HEK293 (cell line): Measurements from ENCODE around the gene ELP6.
A peak's percentile ranks its signal among the peaks of the same experiment; 100 is the strongest.

ENCODE experiments used
- CTCF ChIA-PET: fragments of 350-600 bp; formaldehyde crosslinking; extraction: SDS; loops from one replicate; lab custom pipeline; 2021; ENCODE audit warnings: antibody characterized with exemption; lab: Yijun Ruan, JAX
- POLR2A ChIA-PET: fragments of 300-600 bp; formaldehyde crosslinking; extraction: SDS; loops from one replicate; lab custom pipeline; 2020; ENCODE audit warnings: antibody characterized with exemption, inconsistent platforms; lab: Yijun Ruan, JAX
- H3K27ac ChIP-seq: fragments of 200-500 bp; sonication (Bioruptor generic); 2 replicates; pipeline ENCODE4 v1.5.1; 2014; ENCODE audit warnings: low read depth, low read length, control low read depth, inconsistent platforms; ENCODE audit errors: extremely low read depth
- H3K36me3 ChIP-seq, 2 experiments: fragments of 200-500 bp in 1 of 2; sonication (Bioruptor generic) in 1 of 2; 1 replicate in 1 of 2; 2 replicates in 1 of 2; pipeline ENCODE4 v1.5.1; 2014 to 2017; ENCODE audit warnings: inconsistent platforms in 2 of 2, low read length in 2 of 2; ENCODE audit not compliant: control insufficient read depth in 2 of 2, insufficient read depth in 1 of 2
- H3K4me1 ChIP-seq: fragments of 200-500 bp; sonication (Bioruptor generic); 2 replicates; pipeline ENCODE4 v1.5.1; 2014; ENCODE audit warnings: mild to moderate bottlenecking, low read length, inconsistent platforms; ENCODE audit not compliant: control insufficient read depth, insufficient read depth
- H3K4me3 ChIP-seq: 2 replicates; pipeline ENCODE4 v1.5.1; 2011; ENCODE audit warnings: low read depth, mild to moderate bottlenecking, control low read depth, low read length, moderate library complexity
- H3K9me3 ChIP-seq: fragments of 200-500 bp; sonication (Bioruptor generic); 2 replicates; pipeline ENCODE4 v1.5.1; 2014; ENCODE audit warnings: low read depth, low read length, inconsistent platforms; ENCODE audit not compliant: control insufficient read depth, insufficient read depth
- BCL11B ChIP-seq: fragments of 450-650 bp; formaldehyde crosslinking; IDR thresholded peaks from 2 replicates; pipeline ENCODE4 v1.5.1; 2016; ENCODE audit warnings: low read depth, missing biosample characterization, missing genetic modification characterization
- KLF7 ChIP-seq: fragments of 450-650 bp; formaldehyde crosslinking; IDR thresholded peaks from 2 replicates; pipeline ENCODE4 v1.5.1; 2016; ENCODE audit warnings: missing biosample characterization, missing genetic modification characterization, borderline replicate concordance
- KLF8 ChIP-seq: fragments of 450-650 bp; formaldehyde crosslinking; IDR thresholded peaks from 2 replicates; pipeline ENCODE4 v1.5.1; 2016; ENCODE audit warnings: missing biosample characterization, missing genetic modification characterization
- ZBTB8A ChIP-seq: fragments of 450-650 bp; formaldehyde crosslinking; IDR thresholded peaks from 2 replicates; pipeline ENCODE4 v1.5.1; 2016; ENCODE audit warnings: missing biosample characterization, missing genetic modification characterization
- ZFHX2 ChIP-seq: fragments of 450-650 bp; formaldehyde crosslinking; conservative IDR thresholded peaks from 2 replicates; pipeline ENCODE4 v1.5.1; 2016; ENCODE audit warnings: missing biosample characterization, missing genetic modification characterization
- ZFP69B ChIP-seq: fragments of 450-650 bp; formaldehyde crosslinking; IDR thresholded peaks from 2 replicates; pipeline ENCODE4 v1.5.1; 2016; ENCODE audit warnings: missing biosample characterization, missing genetic modification characterization
- ZNF48 ChIP-seq: fragments of 450-650 bp; formaldehyde crosslinking; IDR thresholded peaks from 2 replicates; pipeline ENCODE4 v1.5.1; 2016; ENCODE audit warnings: missing biosample characterization, missing genetic modification characterization
- ZNF501 ChIP-seq: fragments of 450-650 bp; formaldehyde crosslinking; IDR thresholded peaks from 2 replicates; pipeline ENCODE4 v1.5.1; 2016; ENCODE audit warnings: missing biosample characterization, missing genetic modification characterization
- ZNF561 ChIP-seq: fragments of 450-650 bp; IDR thresholded peaks from 2 replicates; pipeline ENCODE4 v1.5.1; 2018; ENCODE audit warnings: missing biosample characterization, missing genetic modification characterization, borderline replicate concordance
- ZNF600 ChIP-seq: fragments of 450-650 bp; formaldehyde crosslinking; IDR thresholded peaks from 2 replicates; pipeline ENCODE4 v1.5.1; 2016; ENCODE audit warnings: missing biosample characterization, missing genetic modification characterization
- TF ChIP-seq, protein P1 (sequence below): fragments of 450-650 bp; formaldehyde crosslinking; IDR thresholded peaks from 2 replicates; pipeline ENCODE4 v1.5.1; 2016; ENCODE audit warnings: missing biosample characterization, missing genetic modification characterization
- TF ChIP-seq, protein P2 (sequence below): fragments of 450-650 bp; formaldehyde crosslinking; IDR thresholded peaks from 2 replicates; pipeline ENCODE4 v1.5.1; 2016; ENCODE audit warnings: missing biosample characterization, missing genetic modification characterization
- TF ChIP-seq, protein P3 (sequence below): sonication (generic); formaldehyde crosslinking; IDR thresholded peaks from 2 replicates; pipeline ENCODE4 v1.8.1; 2022; ENCODE audit warnings: mild to moderate bottlenecking, moderate library complexity, missing genetic modification reagents
- TF ChIP-seq, protein P4 (sequence below): fragments of 450-650 bp; formaldehyde crosslinking; IDR thresholded peaks from 2 replicates; pipeline ENCODE4 v1.5.1; 2016; ENCODE audit warnings: missing biosample characterization, missing genetic modification characterization, borderline replicate concordance
- TF ChIP-seq, protein P5 (sequence below): fragments of 450-650 bp; formaldehyde crosslinking; conservative IDR thresholded peaks from 2 replicates; pipeline ENCODE4 v1.5.1; 2016; ENCODE audit warnings: low read depth, missing biosample characterization, missing genetic modification characterization
- TF ChIP-seq, protein P6 (sequence below): fragments of 450-650 bp; formaldehyde crosslinking; IDR thresholded peaks from 2 replicates; pipeline ENCODE4 v1.5.1; 2017; ENCODE audit warnings: missing biosample characterization, missing genetic modification characterization
- TF ChIP-seq, protein P7 (sequence below): fragments of 450-650 bp; formaldehyde crosslinking; IDR thresholded peaks from 2 replicates; pipeline ENCODE4 v1.5.1; 2016; ENCODE audit warnings: missing biosample characterization, missing genetic modification characterization

ELP6 gene

DNA sequence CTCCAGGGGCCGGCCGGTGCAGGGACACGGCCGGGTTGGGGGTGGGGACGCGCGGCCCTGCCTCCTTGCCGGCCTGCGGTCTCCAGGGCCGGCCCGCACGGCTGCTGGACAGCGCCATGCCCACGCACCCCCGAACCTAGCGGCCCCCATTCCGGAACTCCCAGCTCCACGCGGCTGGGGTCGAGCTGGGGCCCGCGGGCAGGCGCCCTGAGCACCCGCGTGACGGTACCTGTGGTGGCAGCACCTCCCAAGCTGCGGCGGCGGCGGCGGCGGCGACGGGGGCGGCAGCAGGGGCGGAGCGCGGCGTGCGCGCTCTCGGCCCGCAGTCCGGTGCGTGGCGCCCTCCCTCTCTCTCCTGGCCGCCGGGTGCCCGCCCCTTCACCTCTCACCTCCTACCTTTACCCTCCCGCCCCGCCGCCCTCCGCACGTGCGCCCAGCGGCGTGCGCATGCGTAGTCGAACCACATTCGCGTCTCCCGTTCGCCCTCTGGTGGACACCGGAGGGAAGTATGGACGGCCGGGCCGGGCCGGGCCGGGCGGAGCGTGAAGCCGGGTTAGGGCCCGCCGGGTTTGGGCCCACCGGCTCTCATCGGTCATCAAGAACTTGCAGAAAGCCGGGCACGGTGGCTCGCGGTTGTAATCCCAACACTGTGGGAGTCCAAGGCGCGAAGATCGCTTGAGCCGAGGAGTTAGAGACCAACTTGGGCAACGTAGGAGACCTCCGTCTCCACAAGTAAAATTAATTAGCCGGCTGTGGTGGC is 37.8 kb downstream of the ELP6 start, which contains the start of gene SCAP:
Gene SCAP, minus strand, starts transcription at position 372 of the 760 bp plus-strand sequence. CDS start 32,948 bp downstream, outside the sequence.
- H3K4me1 ChIP-seq: no peaks in the 10 kb centered on the region
- no peaks in the 10 kb centered on the region for H3K9me3 ChIP-seq
- H3K27ac ChIP-seq: peak within 1 kb of the TSS; percentile 40
- peak within 1 kb of the TSS; percentile 78 for H3K4me3 ChIP-seq
- ChIA-PET CTCF (interaction anchor here (0.6 to 1.5 kb wide), 17 partner anchors 9 to 676 kb away, joined by 3 to 10 read pairs (median 3); no protein-coding TSS in a partner anchor), POLR2A (interaction anchor here (0.8 to 1.4 kb wide), 3 partner anchors 38 to 54 kb away, joined by 3 to 6 read pairs (median 3); partner anchors contain the start of gene ELP6)
- H3K36me3 ChIP-seq: no peaks in the 10 kb centered on the region
- TF ChIP-seq, protein P1, sequence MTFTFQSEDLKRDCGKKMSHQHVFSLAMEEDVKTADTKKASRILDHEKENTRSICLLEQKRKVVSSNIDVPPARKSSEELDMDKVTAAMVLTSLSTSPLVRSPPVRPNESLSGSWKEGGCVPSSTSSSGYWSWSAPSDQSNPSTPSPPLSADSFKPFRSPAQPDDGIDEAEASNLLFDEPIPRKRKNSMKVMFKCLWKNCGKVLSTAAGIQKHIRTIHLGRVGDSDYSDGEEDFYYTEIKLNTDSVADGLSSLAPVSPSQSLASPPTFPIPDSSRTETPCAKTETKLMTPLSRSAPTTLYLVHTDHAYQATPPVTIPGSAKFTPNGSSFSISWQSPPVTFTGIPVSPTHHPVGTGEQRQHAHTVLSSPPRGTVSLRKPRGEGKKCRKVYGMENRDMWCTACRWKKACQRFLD: 0 out of 2 replicates have a peak, but pooled peaks have one; percentile 56
- TF ChIP-seq, protein P2, sequence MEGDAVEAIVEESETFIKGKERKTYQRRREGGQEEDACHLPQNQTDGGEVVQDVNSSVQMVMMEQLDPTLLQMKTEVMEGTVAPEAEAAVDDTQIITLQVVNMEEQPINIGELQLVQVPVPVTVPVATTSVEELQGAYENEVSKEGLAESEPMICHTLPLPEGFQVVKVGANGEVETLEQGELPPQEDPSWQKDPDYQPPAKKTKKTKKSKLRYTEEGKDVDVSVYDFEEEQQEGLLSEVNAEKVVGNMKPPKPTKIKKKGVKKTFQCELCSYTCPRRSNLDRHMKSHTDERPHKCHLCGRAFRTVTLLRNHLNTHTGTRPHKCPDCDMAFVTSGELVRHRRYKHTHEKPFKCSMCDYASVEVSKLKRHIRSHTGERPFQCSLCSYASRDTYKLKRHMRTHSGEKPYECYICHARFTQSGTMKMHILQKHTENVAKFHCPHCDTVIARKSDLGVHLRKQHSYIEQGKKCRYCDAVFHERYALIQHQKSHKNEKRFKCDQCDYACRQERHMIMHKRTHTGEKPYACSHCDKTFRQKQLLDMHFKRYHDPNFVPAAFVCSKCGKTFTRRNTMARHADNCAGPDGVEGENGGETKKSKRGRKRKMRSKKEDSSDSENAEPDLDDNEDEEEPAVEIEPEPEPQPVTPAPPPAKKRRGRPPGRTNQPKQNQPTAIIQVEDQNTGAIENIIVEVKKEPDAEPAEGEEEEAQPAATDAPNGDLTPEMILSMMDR (tag by site-specific recombination): peak; percentile 95
- TF ChIP-seq BCL11B (tag by site-specific recombination) (0 out of 2 replicates have a peak, but pooled peaks have one; percentile 71), ZFHX2 (tag by site-specific recombination) (peak; percentile 58), KLF7 (0 out of 2 replicates have a peak, but pooled peaks have one; percentile 42), ZNF48 (tag by site-specific recombination) (no peak), ZFP69B (tag by site-specific recombination) (peak; percentile 56), ZBTB8A (tag by site-specific recombination) (peak; percentile 53), ZNF600 (0 out of 2 replicates have a peak, but pooled peaks have one; percentile 28), ZNF501 (tag by site-specific recombination) (peak; percentile 40; the same call in 1 of the 2 replicates), ZNF561 (tag by site-specific recombination) (peak; percentile 65; the same call in 1 of the 2 replicates), KLF8 (tag by site-specific recombination) (peak; percentile 80)
- TF ChIP-seq, protein P3, sequence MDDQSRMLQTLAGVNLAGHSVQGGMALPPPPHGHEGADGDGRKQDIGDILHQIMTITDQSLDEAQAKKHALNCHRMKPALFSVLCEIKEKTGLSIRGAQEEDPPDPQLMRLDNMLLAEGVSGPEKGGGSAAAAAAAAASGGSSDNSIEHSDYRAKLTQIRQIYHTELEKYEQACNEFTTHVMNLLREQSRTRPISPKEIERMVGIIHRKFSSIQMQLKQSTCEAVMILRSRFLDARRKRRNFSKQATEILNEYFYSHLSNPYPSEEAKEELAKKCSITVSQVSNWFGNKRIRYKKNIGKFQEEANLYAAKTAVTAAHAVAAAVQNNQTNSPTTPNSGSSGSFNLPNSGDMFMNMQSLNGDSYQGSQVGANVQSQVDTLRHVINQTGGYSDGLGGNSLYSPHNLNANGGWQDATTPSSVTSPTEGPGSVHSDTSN (CRISPR knock-in tag): no peak; the same call in 1 of the 2 replicates
- TF ChIP-seq, protein P4, sequence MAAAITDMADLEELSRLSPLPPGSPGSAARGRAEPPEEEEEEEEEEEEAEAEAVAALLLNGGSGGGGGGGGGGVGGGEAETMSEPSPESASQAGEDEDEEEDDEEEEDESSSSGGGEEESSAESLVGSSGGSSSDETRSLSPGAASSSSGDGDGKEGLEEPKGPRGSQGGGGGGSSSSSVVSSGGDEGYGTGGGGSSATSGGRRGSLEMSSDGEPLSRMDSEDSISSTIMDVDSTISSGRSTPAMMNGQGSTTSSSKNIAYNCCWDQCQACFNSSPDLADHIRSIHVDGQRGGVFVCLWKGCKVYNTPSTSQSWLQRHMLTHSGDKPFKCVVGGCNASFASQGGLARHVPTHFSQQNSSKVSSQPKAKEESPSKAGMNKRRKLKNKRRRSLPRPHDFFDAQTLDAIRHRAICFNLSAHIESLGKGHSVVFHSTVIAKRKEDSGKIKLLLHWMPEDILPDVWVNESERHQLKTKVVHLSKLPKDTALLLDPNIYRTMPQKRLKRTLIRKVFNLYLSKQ (tag by site-specific recombination): no peak
- TF ChIP-seq, protein P5, sequence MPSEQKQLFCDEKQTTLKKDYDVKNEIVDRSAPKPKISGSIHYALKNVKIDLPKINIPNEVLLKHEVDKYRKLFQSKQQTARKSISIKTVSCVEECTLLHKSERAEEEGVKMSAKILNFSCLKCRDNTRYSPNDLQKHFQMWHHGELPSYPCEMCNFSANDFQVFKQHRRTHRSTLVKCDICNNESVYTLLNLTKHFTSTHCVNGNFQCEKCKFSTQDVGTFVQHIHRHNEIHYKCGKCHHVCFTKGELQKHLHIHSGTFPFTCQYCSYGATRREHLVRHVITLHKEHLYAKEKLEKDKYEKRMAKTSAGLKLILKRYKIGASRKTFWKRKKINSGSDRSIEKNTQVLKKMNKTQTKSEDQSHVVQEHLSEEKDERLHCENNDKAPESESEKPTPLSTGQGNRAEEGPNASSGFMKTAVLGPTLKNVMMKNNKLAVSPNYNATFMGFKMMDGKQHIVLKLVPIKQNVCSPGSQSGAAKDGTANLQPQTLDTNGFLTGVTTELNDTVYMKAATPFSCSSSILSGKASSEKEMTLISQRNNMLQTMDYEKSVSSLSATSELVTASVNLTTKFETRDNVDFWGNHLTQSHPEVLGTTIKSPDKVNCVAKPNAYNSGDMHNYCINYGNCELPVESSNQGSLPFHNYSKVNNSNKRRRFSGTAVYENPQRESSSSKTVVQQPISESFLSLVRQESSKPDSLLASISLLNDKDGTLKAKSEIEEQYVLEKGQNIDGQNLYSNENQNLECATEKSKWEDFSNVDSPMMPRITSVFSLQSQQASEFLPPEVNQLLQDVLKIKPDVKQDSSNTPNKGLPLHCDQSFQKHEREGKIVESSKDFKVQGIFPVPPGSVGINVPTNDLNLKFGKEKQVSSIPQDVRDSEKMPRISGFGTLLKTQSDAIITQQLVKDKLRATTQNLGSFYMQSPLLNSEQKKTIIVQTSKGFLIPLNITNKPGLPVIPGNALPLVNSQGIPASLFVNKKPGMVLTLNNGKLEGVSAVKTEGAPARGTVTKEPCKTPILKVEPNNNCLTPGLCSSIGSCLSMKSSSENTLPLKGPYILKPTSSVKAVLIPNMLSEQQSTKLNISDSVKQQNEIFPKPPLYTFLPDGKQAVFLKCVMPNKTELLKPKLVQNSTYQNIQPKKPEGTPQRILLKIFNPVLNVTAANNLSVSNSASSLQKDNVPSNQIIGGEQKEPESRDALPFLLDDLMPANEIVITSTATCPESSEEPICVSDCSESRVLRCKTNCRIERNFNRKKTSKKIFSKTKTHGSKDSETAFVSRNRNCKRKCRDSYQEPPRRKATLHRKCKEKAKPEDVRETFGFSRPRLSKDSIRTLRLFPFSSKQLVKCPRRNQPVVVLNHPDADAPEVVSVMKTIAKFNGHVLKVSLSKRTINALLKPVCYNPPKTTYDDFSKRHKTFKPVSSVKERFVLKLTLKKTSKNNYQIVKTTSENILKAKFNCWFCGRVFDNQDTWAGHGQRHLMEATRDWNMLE: peak; percentile 62
- TF ChIP-seq, protein P6, sequence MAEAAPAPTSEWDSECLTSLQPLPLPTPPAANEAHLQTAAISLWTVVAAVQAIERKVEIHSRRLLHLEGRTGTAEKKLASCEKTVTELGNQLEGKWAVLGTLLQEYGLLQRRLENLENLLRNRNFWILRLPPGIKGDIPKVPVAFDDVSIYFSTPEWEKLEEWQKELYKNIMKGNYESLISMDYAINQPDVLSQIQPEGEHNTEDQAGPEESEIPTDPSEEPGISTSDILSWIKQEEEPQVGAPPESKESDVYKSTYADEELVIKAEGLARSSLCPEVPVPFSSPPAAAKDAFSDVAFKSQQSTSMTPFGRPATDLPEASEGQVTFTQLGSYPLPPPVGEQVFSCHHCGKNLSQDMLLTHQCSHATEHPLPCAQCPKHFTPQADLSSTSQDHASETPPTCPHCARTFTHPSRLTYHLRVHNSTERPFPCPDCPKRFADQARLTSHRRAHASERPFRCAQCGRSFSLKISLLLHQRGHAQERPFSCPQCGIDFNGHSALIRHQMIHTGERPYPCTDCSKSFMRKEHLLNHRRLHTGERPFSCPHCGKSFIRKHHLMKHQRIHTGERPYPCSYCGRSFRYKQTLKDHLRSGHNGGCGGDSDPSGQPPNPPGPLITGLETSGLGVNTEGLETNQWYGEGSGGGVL (tag by site-specific recombination): peak; percentile 17; the same call in 1 of the 2 replicates
- TF ChIP-seq, protein P7, sequence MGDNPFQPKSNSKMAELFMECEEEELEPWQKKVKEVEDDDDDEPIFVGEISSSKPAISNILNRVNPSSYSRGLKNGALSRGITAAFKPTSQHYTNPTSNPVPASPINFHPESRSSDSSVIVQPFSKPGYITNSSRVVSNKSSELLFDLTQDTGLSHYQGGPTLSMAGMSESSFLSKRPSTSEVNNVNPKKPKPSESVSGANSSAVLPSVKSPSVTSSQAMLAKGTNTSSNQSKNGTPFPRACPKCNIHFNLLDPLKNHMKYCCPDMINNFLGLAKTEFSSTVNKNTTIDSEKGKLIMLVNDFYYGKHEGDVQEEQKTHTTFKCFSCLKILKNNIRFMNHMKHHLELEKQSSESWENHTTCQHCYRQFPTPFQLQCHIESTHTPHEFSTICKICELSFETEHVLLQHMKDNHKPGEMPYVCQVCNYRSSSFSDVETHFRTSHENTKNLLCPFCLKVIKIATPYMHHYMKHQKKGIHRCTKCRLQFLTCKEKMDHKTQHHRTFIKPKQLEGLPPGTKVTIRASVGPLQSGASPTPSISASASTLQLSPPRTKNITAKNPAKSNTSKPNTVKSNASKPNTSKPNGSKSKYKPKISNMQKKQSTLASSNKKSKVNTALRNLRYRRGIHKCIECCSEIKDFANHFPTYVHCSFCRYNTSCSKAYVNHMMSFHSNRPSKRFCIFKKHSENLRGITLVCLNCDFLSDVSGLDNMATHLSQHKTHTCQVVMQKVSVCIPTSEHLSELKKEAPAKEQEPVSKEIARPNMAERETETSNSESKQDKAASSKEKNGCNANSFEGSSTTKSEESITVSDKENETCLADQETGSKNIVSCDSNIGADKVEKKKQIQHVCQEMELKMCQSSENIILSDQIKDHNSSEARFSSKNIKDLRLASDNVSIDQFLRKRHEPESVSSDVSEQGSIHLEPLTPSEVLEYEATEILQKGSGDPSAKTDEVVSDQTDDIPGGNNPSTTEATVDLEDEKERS (tag by site-specific recombination): no peak
